NCI-H2081 treated with DMSO at 0.1 percent for 48 hours (cell line): Measurements from ENCODE around the gene TRAM2.

ENCODE experiments used
- DNase-seq: peaks from one replicate; lab custom pipeline; 2025; lab: John Stamatoyannopoulos, UW

Gene TRAM2

GRCh38 chr6:52595000-52595795 is 18.3 kb upstream of the TRAM2 start:
- no peak for DNase-seq

- DNase-seq, result no peak
Measured at GRCh38 chr6:52594221-52594620, 17.4 kb upstream of the TRAM2 start.

GRCh38 chr6:52591832-52592231 is 15.0 kb upstream of the TRAM2 start:
- no peak for DNase-seq

GRCh38 chr6:52590152-52590891 is 13.5 kb upstream of the TRAM2 start:
- no peak for DNase-seq

- no peak for DNase-seq
Measured at GRCh38 chr6:52588710-52589091, 11.8 kb upstream of the TRAM2 start.

GRCh38 chr6:52588087-52588709 is 11.3 kb upstream of the TRAM2 start:
- DNase-seq, result no peak

- DNase-seq, result no peak
Measured at GRCh38 chr6:52587001-52587400, 10.1 kb upstream of the TRAM2 start.

- DNase-seq, result no peak
Measured at GRCh38 chr6:52584203-52584602, 7.3 kb upstream of the TRAM2 start.

GRCh38 chr6:52582996-52583395 is 6.1 kb upstream of the TRAM2 start:
- DNase-seq, result no peak

GRCh38 chr6:52582446-52582845 is 5.6 kb upstream of the TRAM2 start:
- no peak for DNase-seq

- no peak for DNase-seq
Measured at GRCh38 chr6:52580905-52581304, 4.0 kb upstream of the TRAM2 start.

- no peak for DNase-seq
Measured at GRCh38 chr6:52579006-52579660, 2.3 kb upstream of the TRAM2 start.

- no peak for DNase-seq
Measured at GRCh38 chr6:52577778-52578463, 1.1 kb upstream of the TRAM2 start.

GRCh38 chr6:52576392-52577021 is 353 bp downstream of the TRAM2 start:
- no peak for DNase-seq

- DNase-seq, result no peak
Measured at GRCh38 chr6:52576054-52576391, 837 bp downstream of the TRAM2 start.

GRCh38 chr6:52575502-52575892 is 1.4 kb downstream of the TRAM2 start:
- no peak for DNase-seq

- no peak for DNase-seq
Measured at GRCh38 chr6:52574709-52575501, 2.0 kb downstream of the TRAM2 start.

- no peak for DNase-seq
Measured at GRCh38 chr6:52573295-52573694, 3.6 kb downstream of the TRAM2 start.

- DNase-seq, result no peak
Measured at GRCh38 chr6:52572536-52572935, 4.3 kb downstream of the TRAM2 start.

GRCh38 chr6:52571099-52571755 is 5.6 kb downstream of the TRAM2 start:
- DNase-seq, result no peak
